Adrenal gland (tissue), 5 donors: Measurements from ENCODE around the gene RNF112.

ENCODE experiments used
- CTCF ChIP-seq, 6 experiments: fragments of 450-650 bp in 4 of 6; fragments of 200-600 bp in 2 of 6; sonication (generic) in 1 of 6; IDR thresholded peaks; 1 replicate in 5 of 6; 2 replicates in 1 of 6; pipeline versions ENCODE4 v1.5.1 to v1.8.0; 2016 to 2021; ENCODE audit warnings: antibody characterized with exemption in 6 of 6, mild to moderate bottlenecking in 2 of 6, moderate library complexity in 1 of 6
- POLR2A ChIP-seq, 2 donors: fragments of 450-650 bp; IDR thresholded peaks; one replicate each; pipeline ENCODE4 v1.6.1; 2017; ENCODE audit warnings: antibody characterized with exemption in 2 of 2, mild to moderate bottlenecking in 2 of 2, moderate library complexity in 1 of 2
- donor health status: DM: no; HTN: no; CAD: no.

DNA sequence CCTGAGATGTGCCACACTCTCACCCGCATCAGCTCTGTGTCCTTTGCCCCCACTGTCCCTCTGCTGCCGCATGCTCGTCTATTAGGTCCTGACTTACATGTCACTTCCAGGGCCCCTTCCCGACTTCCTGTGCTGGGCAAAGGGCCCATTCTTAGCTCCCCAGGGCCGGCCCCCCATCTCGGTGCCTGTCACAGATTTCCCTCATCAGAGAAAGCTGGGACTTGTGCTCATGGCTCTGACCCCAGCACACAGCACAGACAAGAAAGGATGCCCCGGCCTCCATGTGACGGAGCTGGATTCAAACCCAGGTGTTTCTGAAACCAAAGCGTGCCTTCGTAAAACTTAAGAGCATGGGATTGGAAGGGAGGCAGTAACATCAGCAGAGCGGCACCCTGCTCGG is 38.6 kb upstream of the RNF112 start:
- TF ChIP-seq CTCF (IDR thresholded peaks at IDR 0.05) (no peak), POLR2A (IDR thresholded peaks at IDR 0.05) (no peak)
